A673 (cell line): ENCODE results near the gene COL11A2.

Source experiments
- CTCF ChIP-seq: fragments of 300-800, 200-600 bp; sonication (generic); conservative IDR thresholded peaks from 2 replicates; pipeline ENCODE4 v1.5.1; 2017; ENCODE audit warnings: low read depth, mild to moderate bottlenecking, antibody characterized with exemption, low read length, moderate library complexity, mixed read lengths
- EZH2 ChIP-seq: fragments of 200-600 bp; sonication (generic); IDR thresholded peaks from 2 replicates; pipeline ENCODE4 v1.6.1; 2017; ENCODE audit warnings: borderline replicate concordance, low read depth, mild to moderate bottlenecking, mixed read lengths, antibody characterized with exemption, low read length; ENCODE audit not compliant: poor library complexity, severe bottlenecking

GRCh38 chr6:33241968-33242367 lies 49.7 kb upstream of the COL11A2 start:
- TF ChIP-seq CTCF (no peak), EZH2 (no peak)
